ENCODE data around the gene HCAR3.
"Not testable (repeated sequence)": the region's sequence is repeated elsewhere in the genome, so short reads cannot be mapped to it uniquely, and the experiment has no call there.

The HCAR3 gene

GRCh38 chr12:122721057-122721545, 4.5 kb upstream of the HCAR3 start:
- H3K27ac ChIP-seq (replicated peaks) = no peak overlapping the region
- TF ChIP-seq SPI1 (IDR thresholded peaks at IDR 0.05; ENCODE audit: borderline replicate concordance, low read depth) (no peak), REST (IDR thresholded peaks at IDR 0.05; ENCODE audit: insufficient replicate concordance, low read depth) (no peak), GABPA (IDR thresholded peaks at IDR 0.05; ENCODE audit: low read depth) (no peak), CTCF (IDR thresholded peaks at IDR 0.05; ENCODE audit: insufficient read depth, low read length) (no peak), POLR2AphosphoS5 (IDR thresholded peaks at IDR 0.05; ENCODE audit: low read depth) (no peak)
- H3K27me3 ChIP-seq (ENCODE audit: insufficient read depth, poor library complexity, severe bottlenecking) = no peaks in the 10 kb centered on the region
- H3K4me3 ChIP-seq (replicated peaks; ENCODE audit: insufficient read depth, low read length) = no peak overlapping the region
- DNase-seq (ENCODE audit: low read depth in 1 of 2, low spot score in 1 of 2) = no peak

- DNase-seq (ENCODE audit: low read depth in 1 of 2, low spot score in 1 of 2) = not testable (repeated sequence)
Observed at GRCh38 chr12:122715211-122715610, 1.4 kb downstream of the HCAR3 start.

GRCh38 chr12:122713491-122714188, 3.0 kb downstream of the HCAR3 start:
- not testable (repeated sequence) for H3K27ac ChIP-seq (replicated peaks)

More at GRCh38 chr12:122715211-122715610, 1.4 kb downstream of the HCAR3 start:
- H3K27ac ChIP-seq (replicated peaks); H3K4me3 ChIP-seq (replicated peaks; ENCODE audit: insufficient read depth, low read length); H3K27me3 ChIP-seq (ENCODE audit: insufficient read depth, poor library complexity, severe bottlenecking): not testable (repeated sequence)

GRCh38 chr12:122711266-122711665, 5.3 kb downstream of the HCAR3 start:
- H3K4me3 ChIP-seq (replicated peaks; ENCODE audit: insufficient read depth, low read length); H3K27me3 ChIP-seq (ENCODE audit: insufficient read depth, poor library complexity, severe bottlenecking); H3K27ac ChIP-seq (replicated peaks): not testable (repeated sequence)
- TF ChIP-seq SPI1 (IDR thresholded peaks at IDR 0.05; ENCODE audit: borderline replicate concordance, low read depth) = peak; percentile 85
- DNase-seq (ENCODE audit: low read depth in 1 of 2, low spot score in 1 of 2) = peak; percentile 20 to 74

More at GRCh38 chr12:122713491-122714188, 3.0 kb downstream of the HCAR3 start:
- not testable (repeated sequence) for H3K27me3 ChIP-seq (ENCODE audit: insufficient read depth, poor library complexity, severe bottlenecking); DNase-seq (ENCODE audit: low read depth in 1 of 2, low spot score in 1 of 2); H3K4me3 ChIP-seq (replicated peaks; ENCODE audit: insufficient read depth, low read length)

GRCh38 chr12:122710341-122710740, 6.3 kb downstream of the HCAR3 start:
- H3K4me3 ChIP-seq (replicated peaks; ENCODE audit: insufficient read depth, low read length); H3K27ac ChIP-seq (replicated peaks); H3K27me3 ChIP-seq (ENCODE audit: insufficient read depth, poor library complexity, severe bottlenecking); DNase-seq (ENCODE audit: low read depth in 1 of 2, low spot score in 1 of 2): not testable (repeated sequence)

GRCh38 chr12:122709287-122709686, 7.3 kb downstream of the HCAR3 start:
- H3K4me3 ChIP-seq (replicated peaks; ENCODE audit: insufficient read depth, low read length); H3K27me3 ChIP-seq (ENCODE audit: insufficient read depth, poor library complexity, severe bottlenecking); DNase-seq (ENCODE audit: low read depth in 1 of 2, low spot score in 1 of 2); H3K27ac ChIP-seq (replicated peaks): not testable (repeated sequence)

- not testable (repeated sequence) for H3K4me3 ChIP-seq (replicated peaks; ENCODE audit: insufficient read depth, low read length); H3K27me3 ChIP-seq (ENCODE audit: insufficient read depth, poor library complexity, severe bottlenecking); DNase-seq (ENCODE audit: low read depth in 1 of 2, low spot score in 1 of 2); H3K27ac ChIP-seq (replicated peaks)
Observed at GRCh38 chr12:122703841-122704240, 12.8 kb downstream of the HCAR3 start.

- peak; percentile 71 to 79 for DNase-seq (ENCODE audit: low read depth in 1 of 2, low spot score in 1 of 2)
- H3K27me3 ChIP-seq (ENCODE audit: insufficient read depth, poor library complexity, severe bottlenecking); H3K27ac ChIP-seq (replicated peaks); H3K4me3 ChIP-seq (replicated peaks; ENCODE audit: insufficient read depth, low read length): not testable (repeated sequence)
Observed at GRCh38 chr12:122702890-122703611, 13.6 kb downstream of the HCAR3 start, which contains the start of gene HCAR2. HCAR2 (minus strand) TSS chr12:122703357; CDS start chr12:122703283, 74 bp downstream.

- H3K27ac ChIP-seq (replicated peaks); H3K4me3 ChIP-seq (replicated peaks; ENCODE audit: insufficient read depth, low read length); DNase-seq (ENCODE audit: low read depth in 1 of 2, low spot score in 1 of 2); H3K27me3 ChIP-seq (ENCODE audit: insufficient read depth, poor library complexity, severe bottlenecking): not testable (repeated sequence)
Observed at GRCh38 chr12:122701481-122701880, 15.1 kb downstream of the HCAR3 start.

GRCh38 chr12:122700038-122700710, 16.4 kb downstream of the HCAR3 start:
- not testable (repeated sequence) for H3K27ac ChIP-seq (replicated peaks); DNase-seq (ENCODE audit: low read depth in 1 of 2, low spot score in 1 of 2); H3K27me3 ChIP-seq (ENCODE audit: insufficient read depth, poor library complexity, severe bottlenecking); H3K4me3 ChIP-seq (replicated peaks; ENCODE audit: insufficient read depth, low read length)

- not testable (repeated sequence) for DNase-seq (ENCODE audit: low read depth in 1 of 2, low spot score in 1 of 2); H3K27ac ChIP-seq (replicated peaks); H3K27me3 ChIP-seq (ENCODE audit: insufficient read depth, poor library complexity, severe bottlenecking); H3K4me3 ChIP-seq (replicated peaks; ENCODE audit: insufficient read depth, low read length)
Observed at GRCh38 chr12:122696922-122697321, 19.7 kb downstream of the HCAR3 start.

All from HL-60 (cell line).